H1 (cell line): ENCODE measurements around the gene SPRR3. TPM values are rescaled to one million over a fixed set of nuclear protein-coding genes. Genes with fewer than 3 reads are reported as not detected.

ENCODE experiments used
- CTCF ChIA-PET: fragments of 300-600 bp; sonication (Branson Sonifier 250); formaldehyde crosslinking; loops from one replicate; lab custom pipeline; 2021; ENCODE audit not compliant: partially characterized antibody; lab: Charles Lee
- POLR2A ChIA-PET: fragments of 300-600 bp; sonication (Branson Sonifier 250); formaldehyde crosslinking; loops from one replicate; lab custom pipeline; 2021; ENCODE audit warnings: inconsistent platforms; ENCODE audit not compliant: partially characterized antibody; lab: Charles Lee
- DNase-seq, 2 experiments: peaks; one replicate each; pipeline versions ENCODE4 v3.0.0 to v3.0.0-alpha.2; 2010 to 2022; ENCODE audit warnings: low spot score in 2 of 2, low read depth in 1 of 2, mixed read lengths in 1 of 2
- FAIRE-seq: peaks from 2 replicates; lab custom pipeline; 2011; peaks lifted over from hg19 to GRCh38; lab: Jason Lieb, UNC
- H2AFZ ChIP-seq: 2 replicates; pipeline ENCODE4 v1.8.1; 2012; ENCODE audit warnings: low read length, inconsistent platforms
- H2AK5ac ChIP-seq: 2 replicates; pipeline ENCODE4 v1.6.1; 2013; ENCODE audit warnings: low read depth, low read length
- H2BK120ac ChIP-seq: replicated peaks from 2 replicates; pipeline ENCODE3; 2013; ENCODE audit warnings: low read depth, low read length, inconsistent platforms
- H2BK12ac ChIP-seq: 2 replicates; pipeline ENCODE4 v1.6.1; 2013; ENCODE audit warnings: low read depth, low read length
- H2BK15ac ChIP-seq: 2 replicates; pipeline ENCODE4 v1.6.1; 2013; ENCODE audit warnings: low read length
- H2BK20ac ChIP-seq: 2 replicates; pipeline ENCODE4 v1.6.1; 2013; ENCODE audit warnings: low read length
- H2BK5ac ChIP-seq: 2 replicates; pipeline ENCODE4 v1.6.1; 2013; ENCODE audit warnings: low read depth, low read length
- H3K14ac ChIP-seq: 2 replicates; pipeline ENCODE4 v1.6.1; 2013; ENCODE audit warnings: inconsistent platforms; ENCODE audit not compliant: insufficient read length
- H3K18ac ChIP-seq: 2 replicates; pipeline ENCODE4 v1.6.1; 2013; ENCODE audit warnings: low read length; ENCODE audit errors: extremely low read depth
- H3K23ac ChIP-seq: 2 replicates; pipeline ENCODE4 v1.6.1; 2013; ENCODE audit warnings: inconsistent platforms; ENCODE audit not compliant: insufficient read length
- H3K23me2 ChIP-seq: 2 replicates; pipeline ENCODE4 v1.6.1; 2013; ENCODE audit warnings: low read depth, low read length
- H3K27ac ChIP-seq: 2 replicates; pipeline ENCODE4 v1.6.1; 2011; ENCODE audit warnings: low read depth, low read length, inconsistent platforms
- H3K27me3 ChIP-seq, 4 experiments: replicated peaks in 1 of 4; 1 replicate in 1 of 4; 2 replicates in 3 of 4; pipeline versions ENCODE4 v1.6.1 to v1.8.1; 2011 to 2013; ENCODE audit warnings: low read length in 3 of 4, mild to moderate bottlenecking in 3 of 4, inconsistent platforms in 2 of 4, mixed read lengths in 2 of 4, moderate library complexity in 1 of 4; ENCODE audit not compliant: control insufficient read depth in 3 of 4, insufficient read depth in 3 of 4; ENCODE audit errors: extremely low read depth in 1 of 4
- H3K36me3 ChIP-seq, 4 experiments: 2 replicates each; pipeline versions ENCODE4 v1.6.1 to v1.8.1; 2011 to 2013; ENCODE audit warnings: mild to moderate bottlenecking in 4 of 4, low read length in 3 of 4, moderate library complexity in 2 of 4, control low read depth in 1 of 4, inconsistent platforms in 1 of 4; ENCODE audit not compliant: insufficient read depth in 4 of 4, control insufficient read depth in 2 of 4
- H3K4ac ChIP-seq: replicated peaks from 2 replicates; pipeline ENCODE3; 2013; ENCODE audit warnings: low read length, low read depth, mixed read lengths, inconsistent platforms; ENCODE audit not compliant: insufficient read length
- H3K4me1 ChIP-seq, 4 experiments: replicated peaks in 1 of 4; 1 replicate in 1 of 4; 2 replicates in 3 of 4; pipeline versions ENCODE4 v1.6.1 to v1.8.1; 2011 to 2013; ENCODE audit warnings: low read length in 3 of 4, inconsistent platforms in 2 of 4, mixed read lengths in 1 of 4; ENCODE audit not compliant: insufficient read depth in 4 of 4, control insufficient read depth in 3 of 4
- H3K4me2 ChIP-seq, 2 experiments: 2 replicates each; pipeline versions ENCODE4 v1.6.1 to v1.8.1; 2011 to 2013; ENCODE audit warnings: low read depth in 2 of 2, low read length in 2 of 2, control low read depth in 1 of 2, inconsistent platforms in 1 of 2, mild to moderate bottlenecking in 1 of 2; ENCODE audit not compliant: insufficient read depth in 1 of 2
- H3K4me3 ChIP-seq, 4 experiments: fragments of 200-600, 300-600 bp in 1 of 4; sonication (generic), shearing (Covaris generic), sonication (Bioruptor Twin) in 1 of 4; 2 replicates each; pipeline versions ENCODE4 v1.5.1 to v1.8.1; 2011 to 2016; ENCODE audit warnings: low read length in 4 of 4, low read depth in 3 of 4, control low read depth in 2 of 4, inconsistent platforms in 2 of 4, mild to moderate bottlenecking in 2 of 4, mixed read lengths in 1 of 4, moderate library complexity in 1 of 4; ENCODE audit not compliant: insufficient read depth in 2 of 4; ENCODE audit errors: extremely low read depth in 1 of 4
- H3K56ac ChIP-seq: replicated peaks from 2 replicates; pipeline ENCODE3; 2013; ENCODE audit warnings: low read depth, mild to moderate bottlenecking, mixed read lengths, low read length, inconsistent platforms; ENCODE audit not compliant: insufficient read length
- H3K79me1 ChIP-seq: 2 replicates; pipeline ENCODE4 v1.6.1; 2013; ENCODE audit warnings: low read depth, low read length, control low read depth
- H3K79me2 ChIP-seq, 2 experiments: 2 replicates each; pipeline versions ENCODE4 v1.6.1 to v1.8.1; 2012 to 2013; ENCODE audit warnings: low read length in 2 of 2, mild to moderate bottlenecking in 2 of 2, inconsistent platforms in 1 of 2; ENCODE audit not compliant: insufficient read depth in 2 of 2, control insufficient read depth in 1 of 2
- H3K9ac ChIP-seq, 4 experiments: replicated peaks in 1 of 4; 1 replicate in 1 of 4; 2 replicates in 3 of 4; pipeline versions ENCODE4 v1.6.1 to v1.8.1; 2011 to 2013; ENCODE audit warnings: low read depth in 3 of 4, low read length in 3 of 4, control low read depth in 2 of 4, mild to moderate bottlenecking in 2 of 4, moderate library complexity in 2 of 4, inconsistent platforms in 1 of 4; ENCODE audit errors: extremely low read depth in 1 of 4
- H3K9me3 ChIP-seq, 2 experiments: 2 replicates each; pipeline versions ENCODE4 v1.6.1 to v1.8.1; 2012 to 2013; ENCODE audit warnings: mild to moderate bottlenecking in 2 of 2, moderate library complexity in 2 of 2, control low read depth in 1 of 2, inconsistent platforms in 1 of 2, low read depth in 1 of 2, low read length in 1 of 2, mixed read lengths in 1 of 2; ENCODE audit not compliant: insufficient read depth in 2 of 2
- H4K20me1 ChIP-seq, 2 experiments: replicated peaks in 1 of 2; 2 replicates each; pipeline versions ENCODE3 to v1.8.1; 2011 to 2013; ENCODE audit warnings: inconsistent platforms in 2 of 2, low read length in 2 of 2, mild to moderate bottlenecking in 1 of 2; ENCODE audit not compliant: insufficient read depth in 2 of 2, control insufficient read depth in 1 of 2
- H4K5ac ChIP-seq: 2 replicates; pipeline ENCODE4 v1.6.1; 2013; ENCODE audit warnings: low read length, low read depth, mixed read lengths, inconsistent platforms; ENCODE audit not compliant: insufficient read length
- H4K8ac ChIP-seq: 2 replicates; pipeline ENCODE4 v1.8.0; 2013; ENCODE audit warnings: mild to moderate bottlenecking, moderate library complexity, low read length, inconsistent platforms; ENCODE audit not compliant: insufficient read depth; ENCODE audit errors: extremely low read depth
- H4K91ac ChIP-seq: replicated peaks from 2 replicates; pipeline ENCODE3; 2013; ENCODE audit warnings: low read length, mixed read lengths, inconsistent platforms; ENCODE audit not compliant: insufficient read length
- CHD1 ChIP-seq: IDR thresholded peaks from 2 replicates; pipeline ENCODE4 v1.6.1; 2012; ENCODE audit warnings: low read depth, low read length, improper control_type of control experiment
- RXRA ChIP-seq: IDR thresholded peaks from 2 replicates; pipeline ENCODE4 v1.6.1; 2011; ENCODE audit warnings: low read depth, mild to moderate bottlenecking, low read length, moderate library complexity; ENCODE audit not compliant: insufficient read depth
- SUZ12 ChIP-seq: fragments of 200-600 bp; sonication (generic); IDR thresholded peaks from 2 replicates; pipeline ENCODE4 v1.6.1; 2012; ENCODE audit warnings: mild to moderate bottlenecking, inconsistent platforms, low read length, moderate library complexity, mixed read lengths
- WGBS, 2 experiments: shearing (Covaris generic) in 1 of 2; methylation state at CpG; one replicate each; pipeline versions ENCODE4 v1.1.6 to v1.1.7; 2013 to 2015; ENCODE audit warnings: low lambda C conversion rate in 2 of 2, mixed read lengths in 2 of 2, inconsistent platforms in 1 of 2, low coverage in 1 of 2, missing lambda C conversion rate in 1 of 2; ENCODE audit not compliant: insufficient replicate concordance in 2 of 2, insufficient coverage in 1 of 2, insufficient read length in 1 of 2; ENCODE audit errors: extremely low coverage in 1 of 2, missing lambda C conversion rate in 1 of 2; 5-methylcytosine and 5-hydroxymethylcytosine counted together
- polyA plus RNA-seq, 7 experiments: library from polyadenylated mRNA; depleted of rRNA in 3 of 7; stranded (reverse) in 5 of 7; unstranded in 2 of 7; fragments of >200 nt in 5 of 7; fragments of 200-250 nt in 2 of 7; gene quantifications; 1 replicate in 5 of 7; 2 replicates in 1 of 7; 4 replicates in 1 of 7; pipeline versions ENCODE4 v1.2.1 to v1.2.3, GENCODE V29; 2011 to 2013; ENCODE audit warnings: missing spikeins in 2 of 7, mixed read lengths in 2 of 7
- total RNA-seq: library from RNA; stranded (reverse); fragmentation: NEBNext Ultra II Directional; extraction: Animal tissue kit (Norgen Biotek cat#: 25700); gene quantifications from 2 replicates; pipeline ENCODE4 v1.2.1, GENCODE V29; 2021

The SPRR3 gene
- total and polyA plus RNA-seq, 2 of the 8 experiments (the other 6 are each of a cell fraction or from before 2014, with no cell fraction given) = not detected

DNA sequence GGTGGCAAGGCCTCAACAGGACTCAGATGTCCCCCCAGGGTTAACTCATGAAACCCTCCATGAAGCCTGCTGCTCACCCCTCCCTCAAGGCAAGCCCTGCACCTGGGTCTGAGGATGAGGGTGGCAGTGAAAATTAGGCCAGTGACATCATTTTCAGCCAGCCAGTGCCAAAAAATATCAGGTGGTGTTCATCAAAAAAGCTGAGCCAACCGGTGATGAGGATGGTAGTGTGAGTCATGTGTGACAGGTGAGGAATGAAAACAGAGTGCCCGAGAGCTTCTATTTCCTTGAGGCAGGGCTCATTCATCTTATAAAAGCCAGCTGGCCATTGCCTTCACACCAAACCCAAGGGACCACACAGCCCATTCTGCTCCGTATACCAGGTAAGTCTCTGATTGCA lies 17.8 kb upstream of the SPRR3 start, which contains the start of gene SPRR1A:
TSS of gene SPRR1A (plus strand) at position 339 of the 400 bp plus-strand sequence. CDS start 1,150 bp downstream, outside the sequence.
- H3K4me1 ChIP-seq = no peaks in the 10 kb centered on the region
- 90% methylated on average over 3 of the region's 3 CpGs; no CpG with 5 or more reads in 1 of the 2 experiments for WGBS, 2 experiments
- no peak within 1 kb of the TSS for H3K4ac ChIP-seq
- no peak for DNase-seq
- no peak within 1 kb of the TSS for H2AK5ac ChIP-seq
- H2BK15ac ChIP-seq = no peak within 1 kb of the TSS
- H3K36me3 ChIP-seq = no peaks in the 10 kb centered on the region
- H3K56ac ChIP-seq = no peak within 1 kb of the TSS
- no peak within 1 kb of the TSS for H4K91ac ChIP-seq
- H4K8ac ChIP-seq = no peak within 1 kb of the TSS
- no peak within 1 kb of the TSS for H3K14ac ChIP-seq
- no peak for FAIRE-seq
- no peaks in the 10 kb centered on the region for H4K20me1 ChIP-seq
- TF ChIP-seq SUZ12 (no peak), RXRA (no peak), CHD1 (no peak)
- H3K27me3 ChIP-seq = no peaks in the 10 kb centered on the region
- H3K9me3 ChIP-seq = no peaks in the 10 kb centered on the region
- H3K23me2 ChIP-seq = no peaks in the 10 kb centered on the region; the same call in 1 of the 2 replicates
- ChIA-PET CTCF (interaction anchor here (1.2 to 2.0 kb wide), 2 partner anchors 9 to 209 kb away, joined by 3 to 8 read pairs; no protein-coding TSS in a partner anchor), POLR2A (interaction anchor here (1.4 kb wide), 1 partner anchor 12 kb away, joined by 3 read pairs; no protein-coding TSS in a partner anchor)
- no peak within 1 kb of the TSS for H2BK120ac ChIP-seq
- H3K23ac ChIP-seq = no peak within 1 kb of the TSS
- no peak within 1 kb of the TSS for H3K9ac ChIP-seq
- H3K79me2 ChIP-seq = no peaks in the 10 kb centered on the region
- no peak within 1 kb of the TSS for H3K27ac ChIP-seq
- no peak within 1 kb of the TSS for H3K18ac ChIP-seq
- H3K79me1 ChIP-seq = no peaks in the 10 kb centered on the region
- H4K5ac ChIP-seq = no peak within 1 kb of the TSS
- no peak within 1 kb of the TSS for H2AFZ ChIP-seq
- no peak within 1 kb of the TSS for H2BK12ac ChIP-seq
- no peak within 1 kb of the TSS for H2BK5ac ChIP-seq
- no peak within 1 kb of the TSS for H2BK20ac ChIP-seq
- no peak within 1 kb of the TSS for H3K4me3 ChIP-seq
- H3K4me2 ChIP-seq = no peak within 1 kb of the TSS
